GM13977 (cell line): ENCODE data around the gene CHMP3.

Experiments used
- DNase-seq: peaks from one replicate; pipeline ENCODE4 v3.0.0; 2012; ENCODE audit warnings: low spot score
- in situ Hi-C: fragments of 300-500 bp; cut with MboI; formaldehyde crosslinking; loops from one replicate; pipeline ENCODE4 v1.12.0; 2022; ENCODE audit warnings: low sequenced_read_pairs, low pct_unique_long_range_greater_than_20kb, mixed read lengths, inconsistent platforms; ENCODE audit not compliant: unreplicated experiment
- TF ChIP-seq, protein P1 (sequence below): IDR thresholded peaks from 2 replicates; pipeline ENCODE4 v1.5.1; 2012; ENCODE audit warnings: mild to moderate bottlenecking, control low read depth; ENCODE audit not compliant: insufficient read depth; ENCODE audit errors: extremely low read depth, missing control alignments

CHMP3 gene

DNA sequence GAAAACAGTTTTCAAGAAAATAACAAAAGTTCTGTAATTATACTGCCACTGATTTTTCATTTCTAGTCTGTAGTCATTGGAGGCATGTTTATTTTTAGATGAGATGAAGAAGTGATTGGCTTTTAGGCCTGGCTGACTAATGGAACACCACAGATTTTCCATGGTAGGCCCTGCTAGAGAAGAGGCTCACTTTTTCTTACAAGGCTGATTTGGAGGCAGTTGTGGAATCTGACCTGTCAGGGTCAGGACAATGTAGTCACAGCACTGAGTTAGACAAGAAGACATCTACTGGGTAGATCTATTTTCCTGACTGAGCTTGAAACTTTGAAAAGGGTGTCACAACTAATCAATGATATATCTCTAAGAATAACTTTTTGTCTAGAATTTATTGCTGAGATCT is 78.1 kb downstream of the CHMP3 start:
- in situ Hi-C loops, result no loop called here
- no peak for DNase-seq
- TF ChIP-seq, protein P1, sequence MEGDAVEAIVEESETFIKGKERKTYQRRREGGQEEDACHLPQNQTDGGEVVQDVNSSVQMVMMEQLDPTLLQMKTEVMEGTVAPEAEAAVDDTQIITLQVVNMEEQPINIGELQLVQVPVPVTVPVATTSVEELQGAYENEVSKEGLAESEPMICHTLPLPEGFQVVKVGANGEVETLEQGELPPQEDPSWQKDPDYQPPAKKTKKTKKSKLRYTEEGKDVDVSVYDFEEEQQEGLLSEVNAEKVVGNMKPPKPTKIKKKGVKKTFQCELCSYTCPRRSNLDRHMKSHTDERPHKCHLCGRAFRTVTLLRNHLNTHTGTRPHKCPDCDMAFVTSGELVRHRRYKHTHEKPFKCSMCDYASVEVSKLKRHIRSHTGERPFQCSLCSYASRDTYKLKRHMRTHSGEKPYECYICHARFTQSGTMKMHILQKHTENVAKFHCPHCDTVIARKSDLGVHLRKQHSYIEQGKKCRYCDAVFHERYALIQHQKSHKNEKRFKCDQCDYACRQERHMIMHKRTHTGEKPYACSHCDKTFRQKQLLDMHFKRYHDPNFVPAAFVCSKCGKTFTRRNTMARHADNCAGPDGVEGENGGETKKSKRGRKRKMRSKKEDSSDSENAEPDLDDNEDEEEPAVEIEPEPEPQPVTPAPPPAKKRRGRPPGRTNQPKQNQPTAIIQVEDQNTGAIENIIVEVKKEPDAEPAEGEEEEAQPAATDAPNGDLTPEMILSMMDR, result no peak

DNA sequence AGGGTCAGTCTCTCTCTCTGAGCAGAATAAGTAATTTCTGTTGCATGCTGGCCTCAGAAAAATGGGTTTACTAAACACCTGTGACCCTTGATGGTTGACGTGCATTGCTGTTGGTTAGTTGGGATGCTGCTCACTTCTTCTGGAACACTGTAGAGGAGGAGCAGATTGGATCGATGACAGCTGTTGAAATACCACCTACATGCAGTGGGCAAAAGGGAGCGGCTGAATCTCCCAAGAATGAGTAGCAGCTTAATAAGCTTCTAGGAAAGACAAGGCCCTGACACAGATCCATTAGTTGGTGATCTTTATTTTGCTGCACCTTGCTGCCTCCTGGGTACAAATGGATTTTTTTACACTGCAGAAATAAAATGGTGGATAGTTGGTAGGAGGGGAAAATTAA is 78.9 kb downstream of the CHMP3 start:
- DNase-seq, result no peak
- in situ Hi-C loops, result no loop called here
- TF ChIP-seq, protein P1, result no peak

DNA sequence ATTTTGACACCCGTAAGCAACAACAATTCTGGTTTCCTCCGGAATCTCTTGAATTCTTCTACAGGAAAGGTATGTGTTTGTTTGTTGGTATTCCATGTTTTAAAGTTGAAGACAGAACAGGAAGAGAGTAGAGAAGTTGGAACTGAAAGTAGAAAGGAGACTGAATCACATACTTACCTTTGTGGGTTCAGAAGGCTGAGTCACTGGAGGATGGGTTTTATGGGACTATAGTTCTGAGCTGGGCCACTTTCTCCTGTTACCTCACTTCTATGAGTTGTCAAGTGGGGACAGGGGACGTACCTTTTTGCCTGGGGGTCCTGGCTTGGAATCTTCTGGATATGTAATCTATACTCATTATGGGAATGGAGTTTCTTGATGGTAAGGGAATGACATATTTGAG is 81.2 kb downstream of the CHMP3 start:
- DNase-seq, result no peak
- TF ChIP-seq, protein P1, result no peak
- in situ Hi-C loops, result no loop called here

DNA sequence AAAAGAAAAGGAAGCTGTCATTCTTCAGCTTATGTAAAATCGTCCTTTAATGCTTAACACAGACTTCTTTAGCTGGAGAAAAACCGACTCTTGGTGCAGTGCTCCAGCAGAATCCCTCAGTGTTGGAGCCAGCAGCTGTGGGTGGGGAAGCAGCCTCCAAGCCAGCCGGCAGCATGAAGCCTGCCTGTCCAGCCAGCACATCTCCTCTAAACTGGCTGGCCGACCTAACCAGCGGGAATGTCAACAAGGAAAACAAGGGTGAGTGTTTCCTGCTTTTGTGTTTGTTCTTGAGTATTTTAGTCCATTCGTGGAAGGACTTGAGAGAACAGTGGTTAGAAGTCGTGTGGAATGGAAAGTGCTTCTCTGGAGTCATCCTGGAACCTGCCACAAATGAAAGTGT is 83.1 kb downstream of the CHMP3 start:
- no peak for DNase-seq
- TF ChIP-seq, protein P1, result no peak
- in situ Hi-C loops, result no loop called here

DNA sequence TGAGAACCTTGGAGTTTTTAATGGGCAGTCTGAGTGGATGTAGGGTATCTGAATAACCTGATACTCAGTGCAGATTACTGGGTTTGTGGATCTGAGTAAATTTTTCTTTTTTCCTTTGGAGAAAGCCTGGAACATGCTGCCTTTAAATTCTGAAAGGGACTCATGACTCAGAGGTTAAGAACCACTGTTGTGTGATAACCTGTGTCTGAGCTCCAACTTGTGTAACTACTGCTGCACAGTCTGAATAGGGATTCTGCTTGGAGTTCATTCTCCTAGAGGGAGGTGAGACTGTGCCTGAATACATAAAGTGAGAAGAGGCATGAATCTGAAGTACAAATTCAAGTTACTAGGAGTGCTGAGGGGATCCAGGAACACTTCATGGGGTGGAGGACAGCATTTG is 85.9 kb downstream of the CHMP3 start:
- TF ChIP-seq, protein P1, result no peak
- DNase-seq, result no peak
- in situ Hi-C loops, result no loop called here

DNA sequence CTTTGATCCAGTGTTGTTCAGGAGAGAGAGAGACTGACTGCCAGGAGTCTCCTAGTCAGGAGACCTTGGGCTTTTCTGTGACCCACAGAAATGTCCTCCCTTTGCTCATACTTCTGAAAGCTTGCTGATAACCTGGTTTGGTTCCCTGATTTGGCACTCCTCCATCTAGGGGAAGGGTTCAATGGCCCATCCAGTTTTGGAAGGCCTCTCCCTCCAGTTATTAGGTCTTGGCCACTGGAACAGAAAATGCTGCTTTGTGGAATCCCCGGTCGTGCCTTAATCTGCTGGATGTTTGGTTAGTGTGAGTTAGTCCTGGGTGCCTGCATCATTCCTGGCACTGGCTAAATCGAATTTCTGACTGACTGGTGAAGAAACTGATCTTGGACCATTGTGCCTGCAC is 86.3 kb downstream of the CHMP3 start:
- TF ChIP-seq, protein P1, result no peak
- no peak for DNase-seq
- in situ Hi-C loops, result no loop called here

DNA sequence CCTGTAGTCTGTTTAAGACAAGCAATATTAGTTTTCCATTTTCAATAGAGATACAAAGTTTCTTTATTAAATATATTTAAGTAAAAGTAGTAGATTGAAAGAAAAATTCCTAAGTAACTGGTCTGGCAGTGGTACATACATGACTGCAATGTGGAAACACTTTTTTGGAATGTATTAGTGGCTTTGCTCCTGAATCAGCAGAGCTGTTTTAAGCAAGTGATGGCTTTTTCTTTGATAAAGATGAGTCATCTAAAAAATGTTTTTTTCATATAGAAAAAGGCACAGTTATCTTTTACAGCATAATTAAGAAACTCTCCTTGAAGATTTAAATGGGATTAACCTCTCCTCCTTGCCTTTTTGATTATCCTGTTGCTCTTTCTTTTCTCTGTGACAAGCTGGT is 87.2 kb downstream of the CHMP3 start:
- in situ Hi-C loops, result no loop called here
- no peak for DNase-seq

More for the DNA sequence above, 87.2 kb downstream of the CHMP3 start:
- TF ChIP-seq, protein P1, result no peak
